HG02798 (cell line): ENCODE measurements around the gene CNTRL.

Experiments
- ATAC-seq: cut with Tn5 transposase; IDR thresholded peaks from one replicate; pipeline ENCODE4 v1.9.1; 2021; ENCODE audit warnings: mild to moderate bottlenecking; ENCODE audit not compliant: unreplicated experiment, poor library complexity

The CNTRL gene

DNA sequence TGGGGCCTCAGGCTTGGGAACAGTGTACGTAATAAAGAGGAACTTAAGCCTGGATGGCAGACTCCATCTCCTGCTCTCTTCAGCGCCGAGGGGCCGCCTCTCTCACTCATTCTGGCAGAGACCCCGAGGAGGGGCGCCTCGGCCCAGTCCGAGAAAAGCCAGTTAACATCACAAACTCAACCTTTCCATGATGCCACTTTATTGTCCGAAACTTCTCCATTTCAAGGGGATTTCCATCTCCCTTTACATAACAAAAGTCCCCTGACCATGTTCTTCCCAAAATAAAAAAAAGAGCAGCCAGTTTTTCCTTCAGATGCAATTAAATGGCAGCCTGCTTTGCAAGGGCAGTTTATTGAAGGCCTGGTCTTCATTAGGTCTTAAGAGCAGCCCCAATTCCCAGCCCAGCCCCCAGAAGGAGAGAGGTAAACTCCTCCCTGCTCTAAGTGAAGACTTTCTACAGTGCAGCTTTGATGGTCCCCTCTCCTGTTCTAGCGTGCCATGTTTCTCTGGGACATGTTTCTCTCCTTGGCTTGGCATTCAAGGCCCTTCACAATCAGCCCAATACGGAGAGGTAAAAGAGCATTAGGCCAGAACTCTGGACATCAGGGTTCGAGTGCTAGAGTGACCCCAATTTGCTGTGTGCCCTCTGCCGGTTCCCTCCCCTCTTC, 146.4 kb downstream of the CNTRL start:
- ATAC-seq: no peak

GRCh38 chr9:121221664-121222055, 146.9 kb downstream of the CNTRL start:
- ATAC-seq: no peak

DNA sequence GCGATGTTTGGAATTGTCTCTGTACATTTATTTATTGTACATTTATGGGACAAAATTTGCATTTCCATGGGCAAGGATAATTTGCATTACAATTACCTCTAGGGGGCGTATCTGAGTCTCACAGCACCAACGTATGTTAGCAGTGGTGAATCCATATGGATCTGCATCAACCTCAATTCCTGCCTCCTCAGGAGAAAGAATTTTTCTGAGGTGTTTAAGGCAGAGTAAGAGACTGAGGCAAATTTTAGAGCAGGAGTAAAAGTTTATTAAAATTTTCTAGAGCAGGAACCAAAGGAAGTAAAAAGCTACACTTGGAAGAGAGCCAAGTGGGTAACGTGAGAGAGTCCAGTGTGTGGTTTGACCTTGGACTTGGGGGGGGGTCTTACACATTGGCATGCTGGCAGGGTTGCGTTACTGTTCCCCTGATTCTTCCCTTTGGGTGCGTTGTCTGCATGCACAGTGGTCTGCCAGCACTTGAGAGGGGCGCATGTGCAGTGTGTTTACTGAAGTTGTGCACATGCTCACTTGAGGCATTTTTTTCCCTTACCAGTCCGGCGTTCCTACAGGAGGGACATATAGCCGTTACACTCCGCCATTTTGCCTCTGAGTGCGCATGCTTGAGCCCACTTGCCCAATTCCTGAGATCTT, 147.9 kb downstream of the CNTRL start:
- ATAC-seq: no peak

- ATAC-seq: no peak
These were observed 150.5 kb downstream of the CNTRL start for GRCh38 chr9:121225240-121225639.

GRCh38 chr9:121226175-121226574, 151.4 kb downstream of the CNTRL start:
- ATAC-seq: no peak
